ENCODE data around the gene DCTN5.
A peak's percentile ranks its signal among the peaks of the same experiment; 100 is the strongest.
"Not testable (repeated sequence)": the region's sequence is repeated elsewhere in the genome, so short reads cannot be mapped to it uniquely, and the experiment has no call there.

The DCTN5 gene

DNA sequence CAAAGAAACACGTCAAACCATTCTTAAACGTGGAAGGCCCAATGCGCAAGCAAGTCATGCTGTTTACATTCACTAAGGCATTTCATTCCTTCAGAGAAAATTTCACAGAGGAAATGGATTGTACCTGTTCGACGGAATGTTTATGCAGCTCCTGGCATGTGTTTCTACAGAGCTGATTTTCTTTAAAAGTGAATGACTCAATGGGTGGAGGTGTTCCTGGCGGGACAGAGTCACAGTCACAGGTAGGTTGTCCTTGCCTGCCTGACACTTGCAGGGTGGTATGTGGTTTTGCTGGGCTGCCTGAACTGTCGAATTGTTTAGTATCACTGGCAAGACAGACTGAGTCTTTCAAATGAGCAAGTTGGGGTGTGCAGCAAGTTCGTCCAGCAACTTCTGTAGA lies 11.8 kb upstream of the DCTN5 start:
- no peak for TF ChIP-seq CTCF (IDR thresholded peaks at IDR 0.05; ENCODE audit: control insufficient read depth, insufficient read depth, low read depth, low read length, missing control alignments)
- no peak for DNase-seq (ENCODE audit: low read depth)
- H3K4me3 ChIP-seq (ENCODE audit: control insufficient read depth, low read depth, low read length), result no peak overlapping the region

- H3K4me3 ChIP-seq (ENCODE audit: control insufficient read depth, low read depth, low read length), result not testable (repeated sequence)
These were observed 9.4 kb upstream of the DCTN5 start for GRCh38 chr16:23631874-23632273.

DNA sequence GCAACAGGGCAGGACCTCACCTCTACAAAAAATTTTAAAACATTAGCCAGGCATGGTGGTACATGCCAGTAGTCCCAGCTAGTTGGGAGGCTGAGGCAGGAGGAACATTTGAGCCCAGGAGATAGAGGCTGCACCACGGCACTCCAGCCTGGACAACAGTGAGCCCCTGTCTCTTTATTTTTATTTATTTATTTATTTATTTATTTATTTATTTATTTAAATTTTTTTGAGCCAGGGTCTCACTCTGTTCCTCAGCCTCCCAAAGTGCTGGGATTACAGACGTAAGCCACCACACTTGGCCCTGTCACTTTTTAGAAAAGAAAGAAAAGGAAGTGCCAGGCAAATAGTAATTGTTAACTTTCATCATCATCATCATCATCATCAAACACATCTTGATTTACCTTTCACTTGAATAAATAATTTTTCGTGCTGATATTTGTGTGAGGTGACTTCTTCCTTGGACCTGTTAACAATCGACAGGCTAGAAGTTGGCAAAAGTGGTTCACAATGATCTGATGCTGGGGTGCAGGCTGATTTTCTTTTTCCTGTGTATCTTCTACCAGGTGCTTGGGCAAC lies 6.7 kb upstream of the DCTN5 start:
- no peak for TF ChIP-seq CTCF (IDR thresholded peaks at IDR 0.05; ENCODE audit: control insufficient read depth, insufficient read depth, low read depth, low read length, missing control alignments)
- DNase-seq (ENCODE audit: low read depth), result no peak
- H3K4me3 ChIP-seq (ENCODE audit: control insufficient read depth, low read depth, low read length), result no peak overlapping the region

More at GRCh38 chr16:23631874-23632273, 9.4 kb upstream of the DCTN5 start:
- DNase-seq (ENCODE audit: low read depth), result not testable (repeated sequence)

- DNase-seq (ENCODE audit: low read depth), result no peak
- TF ChIP-seq CTCF (IDR thresholded peaks at IDR 0.05; ENCODE audit: control insufficient read depth, insufficient read depth, low read depth, low read length, missing control alignments), result no peak
- H3K4me3 ChIP-seq (ENCODE audit: control insufficient read depth, low read depth, low read length), result no peak overlapping the region
These were observed 5.3 kb upstream of the DCTN5 start for GRCh38 chr16:23635958-23636357.

DNA sequence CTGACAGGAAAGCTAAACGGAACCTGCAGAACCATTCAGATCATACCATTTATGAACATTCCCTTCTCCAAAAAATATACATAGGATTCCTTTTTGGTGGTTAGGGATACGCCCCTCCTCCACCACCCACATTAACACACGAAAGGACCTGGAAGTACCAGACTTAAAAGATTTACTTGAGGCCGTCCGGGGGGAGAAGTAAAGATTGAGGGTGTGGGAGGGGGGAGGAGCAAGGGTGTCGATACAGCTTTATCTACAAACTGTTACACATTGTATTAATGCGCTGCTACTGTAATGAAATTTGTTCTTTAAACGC lies 693 bp upstream of the DCTN5 start:
- no peak for DNase-seq (ENCODE audit: low read depth)
- peak overlapping the region; percentile 99 for H3K4me3 ChIP-seq (ENCODE audit: control insufficient read depth, low read depth, low read length)

GRCh38 chr16:23642246-23642774 lies 1.0 kb downstream of the DCTN5 start:
- TF ChIP-seq CTCF (IDR thresholded peaks at IDR 0.05; ENCODE audit: control insufficient read depth, insufficient read depth, low read depth, low read length, missing control alignments), result no peak
- peak overlapping the region; percentile 99 for H3K4me3 ChIP-seq (ENCODE audit: control insufficient read depth, low read depth, low read length)
- no peak for DNase-seq (ENCODE audit: low read depth)

More for the DNA sequence above, 693 bp upstream of the DCTN5 start:
- TF ChIP-seq CTCF (IDR thresholded peaks at IDR 0.05; ENCODE audit: control insufficient read depth, insufficient read depth, low read depth, low read length, missing control alignments), result no peak

GRCh38 chr16:23650674-23651416 lies 9.6 kb downstream of the DCTN5 start:
- H3K4me3 ChIP-seq (ENCODE audit: control insufficient read depth, low read depth, low read length), result no peak overlapping the region
- no peak for DNase-seq (ENCODE audit: low read depth)
- no peak for TF ChIP-seq CTCF (IDR thresholded peaks at IDR 0.05; ENCODE audit: control insufficient read depth, insufficient read depth, low read depth, low read length, missing control alignments)

All from AG09309 (cell line).